SW480 (cell line): ENCODE data around the gene SLC39A3.

Experiments
- DNase-seq: peaks from one replicate; pipeline ENCODE4 v3.0.0-alpha.2; 2016; ENCODE audit warnings: low spot score

SLC39A3 gene

GRCh38 chr19:2739602-2740313, at the start of gene SLC39A3:
TSS of gene SLC39A3 (minus strand) at chr19:2740017. CDS start at chr19:2737257, 2,760 bp downstream.
- DNase-seq: peak; percentile 91

GRCh38 chr19:2788237-2788636, 48.4 kb upstream of the SLC39A3 start:
- no peak for DNase-seq

GRCh38 chr19:2787115-2787514, 47.3 kb upstream of the SLC39A3 start:
- no peak for DNase-seq

- peak; percentile 94 for DNase-seq
Observed at GRCh38 chr19:2785244-2785997, 45.6 kb upstream of the SLC39A3 start, which contains the start of gene THOP1. TSS of gene THOP1 (plus strand) at chr19:2785503. CDS start at chr19:2785663, 160 bp downstream.

- no peak for DNase-seq
Observed at GRCh38 chr19:2783781-2784145, 43.9 kb upstream of the SLC39A3 start.

GRCh38 chr19:2782936-2783780, 43.3 kb upstream of the SLC39A3 start, which contains the start of gene SGTA:
TSS of gene SGTA (minus strand) at chr19:2783273. CDS start at chr19:2769068, 14,205 bp downstream.
- peak; percentile 96 for DNase-seq

- DNase-seq: no peak
Observed at GRCh38 chr19:2782329-2782935, 42.6 kb upstream of the SLC39A3 start.

GRCh38 chr19:2780284-2780683, 40.5 kb upstream of the SLC39A3 start:
- DNase-seq: no peak

- no peak for DNase-seq
Observed at GRCh38 chr19:2779121-2779740, 39.4 kb upstream of the SLC39A3 start.

- no peak for DNase-seq
Observed at GRCh38 chr19:2777952-2778683, 38.3 kb upstream of the SLC39A3 start.

GRCh38 chr19:2775556-2776430, 36.0 kb upstream of the SLC39A3 start:
- no peak for DNase-seq

- DNase-seq: no peak
Observed at GRCh38 chr19:2774953-2775555, 35.2 kb upstream of the SLC39A3 start.

GRCh38 chr19:2774083-2774679, 34.4 kb upstream of the SLC39A3 start:
- no peak for DNase-seq

- no peak for DNase-seq
Observed at GRCh38 chr19:2771786-2772674, 32.2 kb upstream of the SLC39A3 start.

GRCh38 chr19:2770055-2771013, 30.5 kb upstream of the SLC39A3 start:
- DNase-seq: no peak

- no peak for DNase-seq
Observed at GRCh38 chr19:2769218-2769617, 29.4 kb upstream of the SLC39A3 start.
